GM23248 (cell line): ENCODE data around the gene TYSND1.

Source experiments
- EZH2 ChIP-seq: fragments of 200-600 bp; sonication (generic); IDR thresholded peaks from 2 replicates; pipeline ENCODE4 v1.6.1; 2018; ENCODE audit warnings: antibody characterized with exemption, mild to moderate bottlenecking; ENCODE audit not compliant: insufficient read depth, poor library complexity, severe bottlenecking
- EZH2phosphoT487 ChIP-seq: fragments of 200-600 bp; sonication (generic); IDR thresholded peaks from 2 replicates; pipeline ENCODE4 v1.6.1; 2018; ENCODE audit warnings: antibody characterized with exemption, moderate library complexity, mild to moderate bottlenecking, low read depth; ENCODE audit not compliant: insufficient read depth

GRCh38 chr10:70119197-70119596, 27.3 kb downstream of the TYSND1 start:
- TF ChIP-seq EZH2 (no peak), EZH2phosphoT487 (no peak)
